Measurements from ENCODE around the gene IRAK2. TPM values are rescaled to one million over a fixed set of nuclear protein-coding genes. Genes with fewer than 3 reads are reported as not detected.

Gene IRAK2
- total and polyA plus RNA-seq, 7 donors, result 1.1 to 6.1 (median 2.8) TPM

GRCh38 chr3:10198226-10198625 lies 33.5 kb downstream of the IRAK2 start:
- Histone ChIP-seq H3K36me3 (peaks cover 0 to 6% (median 0%) of the 10 kb centered on the region in 4 donors), H3K27ac (peak overlapping the region in 3 of 4 donors; percentile 18 to 57 (median 55)), H3K4me1 (peaks cover 0 to 44% (median 35%) of the 10 kb centered on the region in 4 donors), H3K4me3 (no peak overlapping the region), H3K27me3 (no peaks in the 10 kb centered on the region), H3K9me3 (no peaks in the 10 kb centered on the region)
- no peak for TF ChIP-seq CTCF (IDR thresholded peaks at IDR 0.05)
- TF ChIP-seq EP300 (IDR thresholded peaks at IDR 0.05), result no peak
- TF ChIP-seq POLR2AphosphoS5 (IDR thresholded peaks at IDR 0.05), result no peak
- TF ChIP-seq POLR2A (IDR thresholded peaks at IDR 0.05), result no peak
- intact Hi-C loops (cut with DNase I), result no loop called here
- DNase-seq, result no peak
- 79 to 89% methylated on average over 4 of the region's 4 CpGs for WGBS, 2 donors

GRCh38 chr3:10198761-10199649 lies 34.3 kb downstream of the IRAK2 start:
- WGBS, 2 donors, result 47 to 52% methylated on average over 12 of the region's 12 CpGs

GRCh38 chr3:10204921-10205320 lies 40.2 kb downstream of the IRAK2 start:
- intact Hi-C loops (cut with DNase I), result no loop called here

More at GRCh38 chr3:10198761-10199649, 34.3 kb downstream of the IRAK2 start:
- Histone ChIP-seq H3K27me3 (no peaks in the 10 kb centered on the region), H3K9me3 (no peaks in the 10 kb centered on the region), H3K4me3 (no peak overlapping the region), H3K36me3 (peaks cover 0 to 6% (median 0%) of the 10 kb centered on the region in 4 donors), H3K27ac (peak overlapping the region in 3 of 4 donors; percentile 18 to 57 (median 55)), H3K4me1 (peaks cover 0 to 36% (median 34%) of the 10 kb centered on the region in 4 donors)
- intact Hi-C loops (cut with DNase I), result no loop called here
- no peak for TF ChIP-seq CTCF (IDR thresholded peaks at IDR 0.05)
- TF ChIP-seq POLR2A (IDR thresholded peaks at IDR 0.05), result no peak
- TF ChIP-seq POLR2AphosphoS5 (IDR thresholded peaks at IDR 0.05), result no peak
- no peak for TF ChIP-seq EP300 (IDR thresholded peaks at IDR 0.05)
- no peak for DNase-seq

GRCh38 chr3:10205451-10206165 lies 40.9 kb downstream of the IRAK2 start:
- Histone ChIP-seq H3K27me3 (no peaks in the 10 kb centered on the region), H3K4me3 (no peak overlapping the region), H3K27ac (peak overlapping the region; percentile 61 to 79 (median 72)), H3K4me1 (peaks cover 0 to 31% (median 29%) of the 10 kb centered on the region in 4 donors), H3K36me3 (peaks cover 0 to 6% (median 0%) of the 10 kb centered on the region in 4 donors), H3K9me3 (no peaks in the 10 kb centered on the region)
- DNase-seq, result no peak
- TF ChIP-seq CTCF (IDR thresholded peaks at IDR 0.05) (no peak), EP300 (IDR thresholded peaks at IDR 0.05) (no peak)
- 83 to 88% methylated on average over 7 of the region's 7 CpGs for WGBS, 2 donors
- intact Hi-C loops (cut with DNase I), result no loop called here

More at GRCh38 chr3:10204921-10205320, 40.2 kb downstream of the IRAK2 start:
- H3K9me3 ChIP-seq, result no peaks in the 10 kb centered on the region
- peaks cover 0 to 31% (median 29%) of the 10 kb centered on the region in 4 donors for H3K4me1 ChIP-seq
- no peak overlapping the region for H3K4me3 ChIP-seq
- WGBS, 2 donors, result 94 to 95% methylated on average over 2 of the region's 2 CpGs
- peaks cover 0 to 6% (median 0%) of the 10 kb centered on the region in 4 donors for H3K36me3 ChIP-seq
- TF ChIP-seq EP300 (IDR thresholded peaks at IDR 0.05) (no peak), POLR2AphosphoS5 (IDR thresholded peaks at IDR 0.05) (no peak), CTCF (IDR thresholded peaks at IDR 0.05) (no peak), POLR2A (IDR thresholded peaks at IDR 0.05) (no peak)
- no peak for DNase-seq
- peak overlapping the region; percentile 61 to 79 (median 72) for H3K27ac ChIP-seq
- H3K27me3 ChIP-seq, result no peaks in the 10 kb centered on the region
